NCI-H1930 (cell line): Measurements from ENCODE around the gene MAP7D1.

Source experiments
- DNase-seq, 2 experiments: peaks; one replicate each; lab custom pipeline; 2025; lab: John Stamatoyannopoulos, UW

The MAP7D1 gene

GRCh38 chr1:36155408-36156328, at the start of gene MAP7D1:
Gene MAP7D1, plus strand, starts transcription at chr1:36156160. Its CDS starts 258 bp downstream, at chr1:36156418.
- peak; percentile 48 to 75 for DNase-seq

- no peak for DNase-seq
Observed at GRCh38 chr1:36106269-36106668, 49.7 kb upstream of the MAP7D1 start.

- DNase-seq, result no peak
Observed at GRCh38 chr1:36107394-36107793, 48.6 kb upstream of the MAP7D1 start.

GRCh38 chr1:36108314-36108713, 47.6 kb upstream of the MAP7D1 start:
- no peak for DNase-seq

- no peak for DNase-seq
Observed at GRCh38 chr1:36109041-36109679, 46.8 kb upstream of the MAP7D1 start.

- no peak for DNase-seq
Observed at GRCh38 chr1:36111151-36111550, 44.8 kb upstream of the MAP7D1 start.

- no peak for DNase-seq
Observed at GRCh38 chr1:36112823-36113222, 43.1 kb upstream of the MAP7D1 start.

GRCh38 chr1:36114371-36114770, 41.6 kb upstream of the MAP7D1 start:
- no peak for DNase-seq

- no peak for DNase-seq
Observed at GRCh38 chr1:36115200-36115669, 40.7 kb upstream of the MAP7D1 start.

GRCh38 chr1:36115931-36116330, 40.0 kb upstream of the MAP7D1 start:
- no peak for DNase-seq

GRCh38 chr1:36116901-36117300, 39.1 kb upstream of the MAP7D1 start:
- no peak for DNase-seq

GRCh38 chr1:36118447-36119204, 37.3 kb upstream of the MAP7D1 start:
- DNase-seq, result no peak

GRCh38 chr1:36119456-36119855, 36.5 kb upstream of the MAP7D1 start:
- no peak for DNase-seq

- DNase-seq, result no peak
Observed at GRCh38 chr1:36122062-36123030, 33.6 kb upstream of the MAP7D1 start.

GRCh38 chr1:36123356-36123755, 32.6 kb upstream of the MAP7D1 start:
- DNase-seq, result no peak

- no peak for DNase-seq
Observed at GRCh38 chr1:36124404-36125128, 31.4 kb upstream of the MAP7D1 start.

GRCh38 chr1:36125129-36125991, 30.6 kb upstream of the MAP7D1 start, which contains the start of gene COL8A2:
Gene COL8A2, minus strand, starts transcription at chr1:36125222. Its CDS starts 24,980 bp downstream, at chr1:36100242.
- DNase-seq, result no peak

- no peak for DNase-seq
Observed at GRCh38 chr1:36126005-36126716, 29.8 kb upstream of the MAP7D1 start.
